HL-60/S4 treated with phorbol 12-myristate 13-acetate at 8.2 ng/mL for 4 days and 3 days (cell line): ENCODE measurements around the gene SLC16A5.
"Not testable (repeated sequence)": the region's sequence is repeated elsewhere in the genome, so short reads cannot be mapped to it uniquely, and the experiment has no call there.

Experiments
- in situ Hi-C: fragments of 300-500 bp; cut with MboI; formaldehyde crosslinking; loops from 2 replicates; pipeline ENCODE4 v1.15.0; 2022; ENCODE audit warnings: low sequenced_read_pairs

The SLC16A5 gene

GRCh38 chr17:75087558-75088453 lies at the start of gene SLC16A5:
Gene SLC16A5 (plus strand): TSS chr17:75087954. CDS start chr17:75093637, 5,683 bp downstream.
- in situ Hi-C loops, result no loop called here

- in situ Hi-C loops, result no loop called here
Measured at GRCh38 chr17:75039238-75039637, 48.5 kb upstream of the SLC16A5 start.

GRCh38 chr17:75041656-75042280 lies 46.0 kb upstream of the SLC16A5 start:
- in situ Hi-C loops, result no loop called here

GRCh38 chr17:75043789-75044188 lies 44.0 kb upstream of the SLC16A5 start:
- in situ Hi-C loops, result not testable (repeated sequence)

GRCh38 chr17:75044716-75045115 lies 43.0 kb upstream of the SLC16A5 start:
- in situ Hi-C loops, result no loop called here

GRCh38 chr17:75045946-75046406 lies 41.8 kb upstream of the SLC16A5 start:
- in situ Hi-C loops, result not testable (repeated sequence)

GRCh38 chr17:75046407-75047289 lies 41.1 kb upstream of the SLC16A5 start, which contains the start of the genes ATP5PD and KCTD2:
Gene ATP5PD (minus strand): TSS chr17:75046969. CDS start chr17:75042650, 4,319 bp downstream.
Gene KCTD2 (plus strand): TSS chr17:75047225. CDS start chr17:75047251, 26 bp downstream.
- in situ Hi-C loops, result no loop called here

GRCh38 chr17:75047398-75048098 lies 40.2 kb upstream of the SLC16A5 start:
- in situ Hi-C loops, result no loop called here

- in situ Hi-C loops, result no loop called here
Measured at GRCh38 chr17:75048249-75048878, 39.4 kb upstream of the SLC16A5 start.

- in situ Hi-C loops, result no loop called here
Measured at GRCh38 chr17:75049057-75049456, 38.7 kb upstream of the SLC16A5 start.

- in situ Hi-C loops, result no loop called here
Measured at GRCh38 chr17:75049706-75050105, 38.0 kb upstream of the SLC16A5 start.

- in situ Hi-C loops, result no loop called here
Measured at GRCh38 chr17:75051941-75052340, 35.8 kb upstream of the SLC16A5 start.

GRCh38 chr17:75059369-75060345 lies 28.1 kb upstream of the SLC16A5 start:
- in situ Hi-C loops, result no loop called here

- in situ Hi-C loops, result no loop called here
Measured at GRCh38 chr17:75060434-75061054, 27.2 kb upstream of the SLC16A5 start.

GRCh38 chr17:75061055-75061438 lies 26.7 kb upstream of the SLC16A5 start:
- in situ Hi-C loops, result no loop called here

- in situ Hi-C loops, result no loop called here
Measured at GRCh38 chr17:75061618-75062017, 26.1 kb upstream of the SLC16A5 start.

GRCh38 chr17:75063201-75063600 lies 24.6 kb upstream of the SLC16A5 start:
- in situ Hi-C loops, result no loop called here

- in situ Hi-C loops, result no loop called here
Measured at GRCh38 chr17:75063626-75064025, 24.1 kb upstream of the SLC16A5 start.
